Testis (tissue), 2 donors: Measurements from ENCODE around the gene ZNF280B.

Experiments used
- CTCF ChIP-seq, 3 experiments: fragments of 450-650 bp in 2 of 3; fragments of 200-600 bp in 1 of 3; sonication (generic) in 1 of 3; IDR thresholded peaks; one replicate each; pipeline ENCODE4 v1.5.1; 2016 to 2019; ENCODE audit warnings: antibody characterized with exemption in 3 of 3, mild to moderate bottlenecking in 2 of 3, moderate library complexity in 1 of 3
- POLR2A ChIP-seq: fragments of 450-650 bp; IDR thresholded peaks from one replicate; pipeline ENCODE4 v1.6.1; 2017; ENCODE audit warnings: antibody characterized with exemption, mild to moderate bottlenecking, moderate library complexity

DNA sequence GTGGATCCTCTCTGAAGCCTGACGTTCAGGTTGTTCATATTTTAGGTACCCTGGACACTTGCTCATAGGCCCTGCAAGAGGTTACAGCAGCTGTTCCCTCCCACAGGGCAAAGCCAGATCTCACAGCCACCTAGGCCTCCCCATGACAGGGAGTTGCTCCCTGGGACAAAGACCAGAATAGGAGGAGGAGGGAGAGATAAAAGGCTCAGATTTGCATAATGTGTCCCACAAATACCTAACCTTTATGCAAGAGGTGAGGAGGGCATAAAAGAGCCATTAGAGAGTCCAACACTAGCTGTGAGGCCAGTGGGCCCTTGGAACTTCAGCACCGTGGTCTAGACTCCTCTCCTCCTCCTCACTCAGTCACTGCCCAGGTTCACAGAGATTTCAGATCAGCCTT, 33.8 kb downstream of the ZNF280B start:
- no peak for TF ChIP-seq CTCF (IDR thresholded peaks at IDR 0.05)
- TF ChIP-seq POLR2A: no peak
